ENCODE results near the gene PRICKLE3. TPM values are rescaled to one million over a fixed set of nuclear protein-coding genes. Genes with fewer than 3 reads are reported as not detected.

The PRICKLE3 gene
- total RNA-seq, 1 donor from 2014 or later = 4.2 TPM

GRCh38 chrX:49162620-49163019 is 23.6 kb downstream of the PRICKLE3 start, which contains the start of gene MAGIX:
TSS of gene MAGIX (plus strand) at chrX:49162758. CDS start at chrX:49162890, 132 bp downstream.
- H3K36me3 Mint-ChIP-seq (ENCODE audit: low read depth) = peaks cover 3% of the 10 kb centered on the region
- no peak within 1 kb of the TSS for H3K27ac Mint-ChIP-seq (ENCODE audit: unreplicated experiment)
- DNase-seq (ENCODE audit: low read depth, low spot score) = no peak

GRCh38 chrX:49161632-49162031 is 24.5 kb downstream of the PRICKLE3 start:
- H3K4me1 Mint-ChIP-seq = peaks cover 11% of the 10 kb centered on the region
- no peak for DNase-seq (ENCODE audit: low read depth, low spot score)
- peaks cover under 1% of the 10 kb centered on the region for H3K36me3 Mint-ChIP-seq (ENCODE audit: low read depth)
- H3K27ac Mint-ChIP-seq (ENCODE audit: unreplicated experiment) = no peak overlapping the region
- no peak overlapping the region for H3K4me3 Mint-ChIP-seq
- TF ChIP-seq CTCF (conservative IDR thresholded peaks at IDR 0.05) = no peak
- peaks cover 5% of the 10 kb centered on the region for H3K9me3 Mint-ChIP-seq
- peaks cover 22% of the 10 kb centered on the region for H3K27me3 Mint-ChIP-seq (ENCODE audit: low read depth)

More at GRCh38 chrX:49162620-49163019, 23.6 kb downstream of the PRICKLE3 start, which contains the start of gene MAGIX:
- no peak for TF ChIP-seq CTCF (conservative IDR thresholded peaks at IDR 0.05)
- peaks cover 17% of the 10 kb centered on the region for H3K4me1 Mint-ChIP-seq
- peaks cover 30% of the 10 kb centered on the region for H3K27me3 Mint-ChIP-seq (ENCODE audit: low read depth)
- peaks cover 5% of the 10 kb centered on the region for H3K9me3 Mint-ChIP-seq
- peak within 1 kb of the TSS; percentile 67 for H3K4me3 Mint-ChIP-seq

GRCh38 chrX:49160908-49161307 is 25.3 kb downstream of the PRICKLE3 start:
- H3K27ac Mint-ChIP-seq (ENCODE audit: unreplicated experiment) = no peak overlapping the region
- no peaks in the 10 kb centered on the region for H3K36me3 Mint-ChIP-seq (ENCODE audit: low read depth)
- peaks cover 20% of the 10 kb centered on the region for H3K27me3 Mint-ChIP-seq (ENCODE audit: low read depth)
- TF ChIP-seq CTCF (conservative IDR thresholded peaks at IDR 0.05) = no peak
- H3K9me3 Mint-ChIP-seq = peaks cover 5% of the 10 kb centered on the region
- no peak overlapping the region for H3K4me3 Mint-ChIP-seq
- H3K4me1 Mint-ChIP-seq = peaks cover 9% of the 10 kb centered on the region
- no peak for DNase-seq (ENCODE audit: low read depth, low spot score)

GRCh38 chrX:49157194-49157593 is 29.0 kb downstream of the PRICKLE3 start:
- no peak overlapping the region for H3K27ac Mint-ChIP-seq (ENCODE audit: unreplicated experiment)
- no peaks in the 10 kb centered on the region for H3K36me3 Mint-ChIP-seq (ENCODE audit: low read depth)
- TF ChIP-seq CTCF (conservative IDR thresholded peaks at IDR 0.05) = no peak
- H3K4me3 Mint-ChIP-seq = no peak overlapping the region
- DNase-seq (ENCODE audit: low read depth, low spot score) = no peak
- H3K4me1 Mint-ChIP-seq = peaks cover 16% of the 10 kb centered on the region
- H3K27me3 Mint-ChIP-seq (ENCODE audit: low read depth) = peaks cover 8% of the 10 kb centered on the region
- H3K9me3 Mint-ChIP-seq = peaks cover 5% of the 10 kb centered on the region

GRCh38 chrX:49155900-49156837 is 30.0 kb downstream of the PRICKLE3 start:
- peaks cover 16% of the 10 kb centered on the region for H3K4me1 Mint-ChIP-seq
- peak; percentile 71 for TF ChIP-seq CTCF (conservative IDR thresholded peaks at IDR 0.05)
- peaks cover 7% of the 10 kb centered on the region for H3K9me3 Mint-ChIP-seq
- peaks cover 2% of the 10 kb centered on the region for H3K27me3 Mint-ChIP-seq (ENCODE audit: low read depth)
- peak overlapping the region; percentile 92 for H3K4me3 Mint-ChIP-seq
- H3K36me3 Mint-ChIP-seq (ENCODE audit: low read depth) = peaks cover under 1% of the 10 kb centered on the region
- H3K27ac Mint-ChIP-seq (ENCODE audit: unreplicated experiment) = peak overlapping the region; percentile 98
- DNase-seq (ENCODE audit: low read depth, low spot score) = peak; percentile 62
